Measurements from ENCODE around the gene IFI44. TPM values are rescaled to one million over a fixed set of nuclear protein-coding genes. Genes with fewer than 3 reads are reported as not detected.

IFI44 gene
- polyA plus RNA-seq, 5 donors, result 41.0 to 71.4 (median 57.8) TPM

GRCh38 chr1:78691995-78692747, 42.5 kb downstream of the IFI44 start:
- no peak for DNase-seq

DNA sequence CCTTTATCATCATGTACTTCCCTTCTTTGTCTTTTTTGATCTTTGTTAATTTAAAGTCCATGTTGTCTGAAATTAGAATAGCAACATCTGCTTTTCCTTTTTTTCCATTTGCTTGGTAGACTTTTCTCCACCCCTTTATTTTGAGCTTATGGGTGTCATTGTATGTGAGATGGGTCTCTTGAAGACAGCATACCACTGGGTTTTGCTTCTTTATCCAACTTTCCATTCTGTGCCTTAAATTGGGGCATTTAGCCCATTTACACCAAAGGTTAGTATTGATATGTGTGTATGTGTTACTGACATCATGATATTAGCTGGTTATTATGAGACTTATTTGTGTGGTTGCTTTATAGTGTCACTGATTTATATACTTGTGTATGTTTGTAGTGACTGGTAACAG, 50.2 kb downstream of the IFI44 start:
- no peak for DNase-seq

GRCh38 chr1:78702426-78702825, 52.8 kb downstream of the IFI44 start:
- no peak for DNase-seq

GRCh38 chr1:78703806-78704205, 54.2 kb downstream of the IFI44 start:
- no peak for DNase-seq

GRCh38 chr1:78712467-78713051, 62.9 kb downstream of the IFI44 start:
- no peak for DNase-seq

DNA sequence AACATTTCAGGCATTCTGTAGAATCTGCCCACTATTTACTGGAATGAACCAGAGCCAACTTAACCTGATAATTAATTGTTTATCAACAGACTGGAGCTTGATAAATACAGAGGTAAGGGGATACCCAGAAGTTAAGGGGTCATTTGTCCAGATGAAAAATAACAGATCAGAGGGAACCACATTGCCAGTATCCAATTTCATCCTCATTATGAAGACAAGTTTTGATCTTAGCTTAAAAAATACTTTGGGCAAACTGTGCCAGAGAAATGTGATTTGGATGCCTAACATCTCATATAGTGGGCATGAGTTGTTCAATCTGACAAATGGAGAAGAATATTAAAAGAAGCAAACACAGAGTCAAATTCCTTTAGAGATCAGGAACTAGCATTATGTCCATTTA, 63.7 kb downstream of the IFI44 start:
- no peak for DNase-seq

Other genes with a start within 250 kb of the IFI44 start
- under 1 TPM; 0.13 to 0.94 (median 0.22) TPM for gene PTGFR, start 158.9 kb upstream of the IFI44 start, polyA plus RNA-seq (ENCODE audit: insufficient read depth in 1 of 5, insufficient read length in 5 of 5, low replicate concordance in 1 of 5)
- gene IFI44L, start 29.4 kb upstream of the IFI44 start, polyA plus RNA-seq (ENCODE audit: insufficient read depth in 1 of 5, insufficient read length in 5 of 5, low replicate concordance in 1 of 5), result 1 to 10 TPM; 2.8 to 5.6 (median 3.7) TPM